ENCODE results near the gene CNTNAP5.

CNTNAP5 gene

GRCh38 chr2:124570872-124571271 lies 545.8 kb downstream of the CNTNAP5 start:
- Histone ChIP-seq H3K4me1 (ENCODE audit: control insufficient read depth, insufficient read depth, low read length) (no peaks in the 10 kb centered on the region), H3K4me3 (ENCODE audit: low read depth, low read length) (no peak overlapping the region), H3K9me3 (ENCODE audit: control insufficient read depth, insufficient read depth, low read length) (no peaks in the 10 kb centered on the region), H3K27me3 (ENCODE audit: control insufficient read depth, insufficient read depth, low read length) (no peaks in the 10 kb centered on the region), H3K9ac (ENCODE audit: low read depth, low read length) (no peak overlapping the region), H3K36me3 (ENCODE audit: control insufficient read depth, insufficient read depth, low read length) (no peaks in the 10 kb centered on the region)

DNA sequence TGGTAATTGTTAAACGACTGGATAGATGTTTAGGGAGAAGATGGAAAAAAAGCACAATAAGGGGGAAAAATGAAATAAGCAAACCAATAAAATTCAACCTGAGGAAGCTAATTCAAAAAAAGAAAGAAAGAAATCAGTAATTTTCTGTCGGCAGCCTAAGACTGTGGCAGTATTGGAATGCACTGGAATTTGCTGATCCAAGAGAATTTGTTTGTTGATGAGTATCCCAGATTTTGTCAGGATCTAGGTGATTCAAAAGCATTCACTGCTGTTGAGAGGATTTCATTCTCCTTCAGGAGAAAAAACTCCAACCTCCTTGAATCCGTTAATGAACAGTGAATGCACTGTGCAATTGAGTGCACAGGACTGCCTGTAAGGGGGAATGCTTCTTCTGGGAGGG lies 546.7 kb downstream of the CNTNAP5 start:
- Histone ChIP-seq H3K4me1 (ENCODE audit: control insufficient read depth, insufficient read depth, low read length) (no peaks in the 10 kb centered on the region), H3K27me3 (ENCODE audit: control insufficient read depth, insufficient read depth, low read length) (no peaks in the 10 kb centered on the region), H3K9me3 (ENCODE audit: control insufficient read depth, insufficient read depth, low read length) (no peaks in the 10 kb centered on the region), H3K36me3 (ENCODE audit: control insufficient read depth, insufficient read depth, low read length) (no peaks in the 10 kb centered on the region), H3K4me3 (ENCODE audit: low read depth, low read length) (no peak overlapping the region), H3K9ac (ENCODE audit: low read depth, low read length) (no peak overlapping the region)

DNA sequence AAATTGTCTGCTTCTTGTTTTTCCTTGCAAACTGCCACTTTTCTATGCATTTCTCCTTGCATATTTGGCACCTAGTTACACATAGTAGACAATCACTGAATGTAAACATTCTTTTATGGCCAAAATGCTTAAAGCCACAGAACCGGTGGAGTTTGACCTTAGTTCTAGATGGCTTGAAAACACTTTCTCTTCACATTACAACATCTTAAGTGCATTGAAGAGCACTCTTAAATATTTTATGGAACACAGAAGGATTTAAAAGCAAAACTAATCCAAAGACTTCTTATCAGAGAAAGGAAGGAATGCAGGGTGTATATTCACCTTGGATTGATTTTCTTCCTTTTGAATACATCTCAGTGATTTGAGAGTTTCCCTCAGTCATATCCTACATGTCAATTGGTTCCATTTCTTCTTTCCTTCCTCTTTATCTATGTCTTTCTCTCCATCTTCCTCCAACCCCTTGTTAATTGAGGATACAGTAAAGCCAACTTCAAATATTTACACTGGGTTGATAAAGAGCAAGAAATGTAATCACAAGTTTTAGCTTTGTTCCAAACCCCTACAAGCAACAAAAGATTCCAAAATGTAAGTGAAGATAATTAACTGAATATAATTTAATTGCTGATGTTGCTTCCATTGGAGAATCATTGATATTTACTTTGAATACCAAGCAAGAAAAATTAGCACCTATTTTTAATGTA lies 548.0 kb downstream of the CNTNAP5 start:
- H3K36me3 ChIP-seq (ENCODE audit: control insufficient read depth, insufficient read depth, low read length) = no peaks in the 10 kb centered on the region
- no peak overlapping the region for H3K9ac ChIP-seq (ENCODE audit: low read depth, low read length)
- H3K9me3 ChIP-seq (ENCODE audit: control insufficient read depth, insufficient read depth, low read length) = no peaks in the 10 kb centered on the region
- no peak overlapping the region for H3K4me3 ChIP-seq (ENCODE audit: low read depth, low read length)
- H3K27me3 ChIP-seq (ENCODE audit: control insufficient read depth, insufficient read depth, low read length) = no peaks in the 10 kb centered on the region
- no peaks in the 10 kb centered on the region for H3K4me1 ChIP-seq (ENCODE audit: control insufficient read depth, insufficient read depth, low read length)

DNA sequence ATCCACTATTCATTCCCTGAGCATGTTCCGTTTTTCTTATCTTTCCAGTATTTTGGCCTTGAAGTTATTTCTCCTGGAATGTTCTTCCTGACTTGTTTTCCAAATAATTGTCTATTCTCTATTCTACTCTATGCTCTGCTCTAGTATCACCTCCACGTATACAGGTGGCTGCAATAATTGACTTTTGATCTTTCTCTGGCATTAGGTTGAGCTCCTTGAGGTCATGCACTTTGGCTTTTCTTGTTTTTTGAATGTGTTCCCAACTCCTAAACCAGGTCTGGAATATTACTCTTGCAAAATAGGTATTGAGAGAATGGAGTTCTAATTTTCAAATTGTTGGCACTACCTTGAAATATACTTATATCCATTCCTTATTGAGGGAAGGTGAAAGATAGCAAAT lies 550.4 kb downstream of the CNTNAP5 start:
- Histone ChIP-seq H3K36me3 (ENCODE audit: control insufficient read depth, insufficient read depth, low read length) (no peaks in the 10 kb centered on the region), H3K4me3 (ENCODE audit: low read depth, low read length) (no peak overlapping the region), H3K9ac (ENCODE audit: low read depth, low read length) (no peak overlapping the region), H3K4me1 (ENCODE audit: control insufficient read depth, insufficient read depth, low read length) (no peaks in the 10 kb centered on the region), H3K27me3 (ENCODE audit: control insufficient read depth, insufficient read depth, low read length) (no peaks in the 10 kb centered on the region), H3K9me3 (ENCODE audit: control insufficient read depth, insufficient read depth, low read length) (no peaks in the 10 kb centered on the region)

- H3K36me3 ChIP-seq (ENCODE audit: control insufficient read depth, insufficient read depth, low read length) = no peaks in the 10 kb centered on the region
- no peak overlapping the region for H3K4me3 ChIP-seq (ENCODE audit: low read depth, low read length)
- no peaks in the 10 kb centered on the region for H3K9me3 ChIP-seq (ENCODE audit: control insufficient read depth, insufficient read depth, low read length)
- H3K9ac ChIP-seq (ENCODE audit: low read depth, low read length) = no peak overlapping the region
- H3K4me1 ChIP-seq (ENCODE audit: control insufficient read depth, insufficient read depth, low read length) = no peaks in the 10 kb centered on the region
- H3K27me3 ChIP-seq (ENCODE audit: control insufficient read depth, insufficient read depth, low read length) = no peaks in the 10 kb centered on the region
Measured at GRCh38 chr2:124580263-124580662, 555.2 kb downstream of the CNTNAP5 start.

GRCh38 chr2:124582387-124582786 lies 557.3 kb downstream of the CNTNAP5 start:
- no peaks in the 10 kb centered on the region for H3K36me3 ChIP-seq (ENCODE audit: control insufficient read depth, insufficient read depth, low read length)
- H3K27me3 ChIP-seq (ENCODE audit: control insufficient read depth, insufficient read depth, low read length) = no peaks in the 10 kb centered on the region
- no peaks in the 10 kb centered on the region for H3K9me3 ChIP-seq (ENCODE audit: control insufficient read depth, insufficient read depth, low read length)
- no peak overlapping the region for H3K9ac ChIP-seq (ENCODE audit: low read depth, low read length)
- H3K4me3 ChIP-seq (ENCODE audit: low read depth, low read length) = no peak overlapping the region
- no peaks in the 10 kb centered on the region for H3K4me1 ChIP-seq (ENCODE audit: control insufficient read depth, insufficient read depth, low read length)

- no peaks in the 10 kb centered on the region for H3K9me3 ChIP-seq (ENCODE audit: control insufficient read depth, insufficient read depth, low read length)
- H3K4me1 ChIP-seq (ENCODE audit: control insufficient read depth, insufficient read depth, low read length) = no peaks in the 10 kb centered on the region
- H3K4me3 ChIP-seq (ENCODE audit: low read depth, low read length) = no peak overlapping the region
- H3K27me3 ChIP-seq (ENCODE audit: control insufficient read depth, insufficient read depth, low read length) = no peaks in the 10 kb centered on the region
- H3K9ac ChIP-seq (ENCODE audit: low read depth, low read length) = no peak overlapping the region
- H3K36me3 ChIP-seq (ENCODE audit: control insufficient read depth, insufficient read depth, low read length) = no peaks in the 10 kb centered on the region
Measured at GRCh38 chr2:124584615-124585014, 559.5 kb downstream of the CNTNAP5 start.

GRCh38 chr2:124585277-124585676 lies 560.2 kb downstream of the CNTNAP5 start:
- Histone ChIP-seq H3K4me1 (ENCODE audit: control insufficient read depth, insufficient read depth, low read length) (no peaks in the 10 kb centered on the region), H3K36me3 (ENCODE audit: control insufficient read depth, insufficient read depth, low read length) (no peaks in the 10 kb centered on the region), H3K9ac (ENCODE audit: low read depth, low read length) (no peak overlapping the region), H3K27me3 (ENCODE audit: control insufficient read depth, insufficient read depth, low read length) (no peaks in the 10 kb centered on the region), H3K4me3 (ENCODE audit: low read depth, low read length) (no peak overlapping the region), H3K9me3 (ENCODE audit: control insufficient read depth, insufficient read depth, low read length) (no peaks in the 10 kb centered on the region)

DNA sequence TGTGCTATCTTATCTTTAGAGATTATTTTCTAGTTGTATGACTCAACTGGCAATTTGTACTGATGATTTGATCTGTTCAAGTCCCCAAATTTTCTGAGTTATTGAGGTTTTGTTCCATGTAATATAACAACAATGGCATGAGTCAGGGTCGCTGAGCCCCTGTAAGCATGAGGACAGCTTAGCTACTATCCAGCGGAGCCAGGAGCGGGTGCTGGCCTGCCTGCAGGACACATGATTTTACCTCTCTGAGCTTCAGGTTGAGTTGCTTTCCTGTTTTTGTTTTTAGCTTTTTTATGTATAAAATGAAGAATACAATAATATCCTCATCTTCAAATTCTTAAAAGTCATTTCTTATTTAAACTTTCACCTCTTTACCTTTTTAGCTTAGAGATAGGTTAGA lies 561.1 kb downstream of the CNTNAP5 start:
- no peak overlapping the region for H3K4me3 ChIP-seq (ENCODE audit: low read depth, low read length)
- H3K4me1 ChIP-seq (ENCODE audit: control insufficient read depth, insufficient read depth, low read length) = no peaks in the 10 kb centered on the region
- H3K9ac ChIP-seq (ENCODE audit: low read depth, low read length) = no peak overlapping the region
- H3K9me3 ChIP-seq (ENCODE audit: control insufficient read depth, insufficient read depth, low read length) = no peaks in the 10 kb centered on the region
- H3K36me3 ChIP-seq (ENCODE audit: control insufficient read depth, insufficient read depth, low read length) = no peaks in the 10 kb centered on the region
- no peaks in the 10 kb centered on the region for H3K27me3 ChIP-seq (ENCODE audit: control insufficient read depth, insufficient read depth, low read length)

GRCh38 chr2:124586835-124587234 lies 561.7 kb downstream of the CNTNAP5 start:
- no peak overlapping the region for H3K4me3 ChIP-seq (ENCODE audit: low read depth, low read length)
- H3K36me3 ChIP-seq (ENCODE audit: control insufficient read depth, insufficient read depth, low read length) = no peaks in the 10 kb centered on the region

DNA sequence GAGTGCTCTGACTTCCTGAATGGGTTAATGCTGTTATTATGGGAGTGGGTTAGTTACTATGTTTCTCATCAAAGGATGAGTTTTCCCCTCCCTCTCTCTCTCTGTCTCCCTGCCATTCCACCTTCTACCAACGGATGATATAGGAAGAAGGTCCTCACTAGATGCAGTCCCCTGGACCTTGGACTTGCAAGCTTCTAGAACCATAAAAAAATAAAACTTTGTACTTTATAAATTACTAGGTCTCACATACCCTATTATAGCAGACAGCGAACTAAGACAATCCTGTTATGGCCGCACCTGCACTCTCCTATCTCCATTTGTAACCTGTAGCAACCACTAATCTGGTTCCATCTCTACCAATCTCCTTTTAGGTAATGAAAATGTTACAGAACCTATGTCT lies 564.9 kb downstream of the CNTNAP5 start:
- no peaks in the 10 kb centered on the region for H3K27me3 ChIP-seq (ENCODE audit: control insufficient read depth, insufficient read depth, low read length)
- H3K9ac ChIP-seq (ENCODE audit: low read depth, low read length) = no peak overlapping the region
- H3K36me3 ChIP-seq (ENCODE audit: control insufficient read depth, insufficient read depth, low read length) = no peaks in the 10 kb centered on the region
- H3K9me3 ChIP-seq (ENCODE audit: control insufficient read depth, insufficient read depth, low read length) = no peaks in the 10 kb centered on the region
- H3K4me3 ChIP-seq (ENCODE audit: low read depth, low read length) = no peak overlapping the region
- H3K4me1 ChIP-seq (ENCODE audit: control insufficient read depth, insufficient read depth, low read length) = no peaks in the 10 kb centered on the region

More at GRCh38 chr2:124586835-124587234, 561.7 kb downstream of the CNTNAP5 start:
- H3K9ac ChIP-seq (ENCODE audit: low read depth, low read length) = no peak overlapping the region
- H3K27me3 ChIP-seq (ENCODE audit: control insufficient read depth, insufficient read depth, low read length) = no peaks in the 10 kb centered on the region
- no peaks in the 10 kb centered on the region for H3K4me1 ChIP-seq (ENCODE audit: control insufficient read depth, insufficient read depth, low read length)
- H3K9me3 ChIP-seq (ENCODE audit: control insufficient read depth, insufficient read depth, low read length) = no peaks in the 10 kb centered on the region

GRCh38 chr2:124602759-124603158 lies 577.7 kb downstream of the CNTNAP5 start:
- no peaks in the 10 kb centered on the region for H3K4me1 ChIP-seq (ENCODE audit: control insufficient read depth, insufficient read depth, low read length)
- H3K9ac ChIP-seq (ENCODE audit: low read depth, low read length) = no peak overlapping the region
- H3K4me3 ChIP-seq (ENCODE audit: low read depth, low read length) = no peak overlapping the region
- no peaks in the 10 kb centered on the region for H3K36me3 ChIP-seq (ENCODE audit: control insufficient read depth, insufficient read depth, low read length)
- no peaks in the 10 kb centered on the region for H3K9me3 ChIP-seq (ENCODE audit: control insufficient read depth, insufficient read depth, low read length)
- H3K27me3 ChIP-seq (ENCODE audit: control insufficient read depth, insufficient read depth, low read length) = no peaks in the 10 kb centered on the region

Data from iPS-15b (cell line).